Stimulated activated CD4-positive, alpha-beta T cell treated with anti-CD3 and anti-CD28 coated beads, Interleukin-2, amount 100 ng/mL, for 48 hours (primary cell): ENCODE results near the gene PRB4.
"Not testable (repeated sequence)": the region's sequence is repeated elsewhere in the genome, so short reads cannot be mapped to it uniquely, and the experiment has no call there.

Source experiments
- DNase-seq, 2 donors: peaks; one replicate each; pipeline ENCODE4 v3.0.0-alpha.2; 2020

The PRB4 gene

GRCh38 chr12:11310336-11310735 is at the start of gene PRB4:
Gene PRB4, minus strand, starts transcription at chr12:11310436. Its CDS starts 38 bp downstream, at chr12:11310398.
- no peak for DNase-seq

- not testable (repeated sequence) for DNase-seq
These were observed 41.5 kb upstream of the PRB4 start for GRCh38 chr12:11351736-11352135.

GRCh38 chr12:11348439-11348838 is 38.2 kb upstream of the PRB4 start:
- DNase-seq, result no peak

- no peak for DNase-seq
These were observed 37.6 kb upstream of the PRB4 start for GRCh38 chr12:11347810-11348209.

DNA sequence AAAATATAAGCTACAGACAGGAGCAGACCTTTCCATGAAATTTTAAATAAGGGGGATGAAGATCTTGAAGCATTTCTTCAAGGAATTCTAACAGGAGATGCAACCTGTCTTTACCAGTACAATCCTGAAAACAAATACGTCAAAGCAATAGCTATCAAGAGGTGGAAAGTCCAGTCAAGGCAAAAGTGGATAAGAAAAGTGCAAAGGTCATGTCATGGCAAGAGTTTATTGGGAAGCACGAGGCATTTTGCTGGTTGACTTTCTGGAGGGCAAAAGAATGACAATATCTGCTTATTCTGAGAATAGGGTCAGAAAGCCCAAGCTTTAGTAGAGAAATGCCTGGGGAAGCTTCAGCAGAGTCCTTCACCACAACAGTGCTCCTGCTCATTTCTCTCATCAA is 34.3 kb upstream of the PRB4 start:
- no peak for DNase-seq

- no peak for DNase-seq
These were observed 14.2 kb upstream of the PRB4 start for GRCh38 chr12:11324426-11324825.

DNA sequence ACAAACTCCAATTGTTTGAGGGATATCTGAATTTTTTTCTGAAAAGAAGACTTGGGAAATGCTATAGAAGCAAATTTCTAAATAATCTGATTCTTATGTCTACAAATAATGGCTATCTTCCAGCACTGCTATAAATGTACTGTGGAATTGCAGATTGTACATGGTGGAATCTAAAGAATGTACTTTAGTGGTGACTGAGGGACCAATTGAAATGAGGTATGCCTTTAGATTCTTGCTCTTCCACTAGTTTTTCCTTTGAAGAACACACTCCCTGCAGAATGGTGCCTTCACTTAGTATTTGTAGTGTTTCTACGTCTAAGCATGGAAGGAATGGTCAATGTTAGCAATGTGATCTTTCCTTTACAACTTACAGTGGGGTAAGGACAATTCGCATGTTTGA is 11.7 kb upstream of the PRB4 start:
- no peak for DNase-seq

DNA sequence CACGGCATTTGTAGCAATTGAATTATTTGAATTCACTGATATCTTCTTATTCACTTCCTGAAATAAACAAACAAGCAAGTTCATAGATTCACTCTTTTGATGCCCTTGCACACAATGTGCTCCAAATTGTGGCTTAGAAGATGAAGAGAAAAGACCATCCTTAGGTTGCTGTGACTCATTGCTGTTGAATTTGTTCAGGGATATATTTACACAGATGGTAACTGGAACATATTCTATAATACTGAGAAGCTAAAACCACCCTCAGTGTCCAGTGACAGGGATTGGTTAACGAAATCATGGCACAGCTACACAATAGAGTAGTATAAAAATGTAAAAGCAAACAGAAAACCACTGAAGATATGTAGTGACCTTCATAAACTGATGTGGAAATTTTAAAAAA is 3.1 kb downstream of the PRB4 start:
- no peak for DNase-seq

- no peak for DNase-seq
These were observed 36.8 kb downstream of the PRB4 start for GRCh38 chr12:11273449-11273848.

- no peak for DNase-seq
These were observed 40.6 kb downstream of the PRB4 start, which contains the start of gene PRB3 for GRCh38 chr12:11269607-11270006. Gene PRB3, minus strand, starts transcription at chr12:11269707. Its CDS starts 38 bp downstream, at chr12:11269669.

- DNase-seq, result no peak
These were observed 45.7 kb downstream of the PRB4 start for GRCh38 chr12:11264501-11264900.
